OCI-LY1 (cell line): ENCODE data around the gene SUGP2.

Experiments used
- EZH2 ChIP-seq: fragments of 200-600 bp; sonication (generic), shearing (Covaris generic); IDR thresholded peaks from 2 replicates; pipeline ENCODE4 v1.8.0; 2017; ENCODE audit warnings: borderline replicate concordance, mixed run types, mild to moderate bottlenecking, antibody characterized with exemption, low read length, moderate library complexity, mixed read lengths
- TF ChIP-seq, protein P1 (sequence below): fragments of 200-600 bp; sonication (generic), shearing (Covaris generic); IDR thresholded peaks from 2 replicates; pipeline ENCODE4 v1.5.1; 2017; ENCODE audit warnings: mild to moderate bottlenecking, antibody characterized with exemption, low read length, moderate library complexity, mixed read lengths

DNA sequence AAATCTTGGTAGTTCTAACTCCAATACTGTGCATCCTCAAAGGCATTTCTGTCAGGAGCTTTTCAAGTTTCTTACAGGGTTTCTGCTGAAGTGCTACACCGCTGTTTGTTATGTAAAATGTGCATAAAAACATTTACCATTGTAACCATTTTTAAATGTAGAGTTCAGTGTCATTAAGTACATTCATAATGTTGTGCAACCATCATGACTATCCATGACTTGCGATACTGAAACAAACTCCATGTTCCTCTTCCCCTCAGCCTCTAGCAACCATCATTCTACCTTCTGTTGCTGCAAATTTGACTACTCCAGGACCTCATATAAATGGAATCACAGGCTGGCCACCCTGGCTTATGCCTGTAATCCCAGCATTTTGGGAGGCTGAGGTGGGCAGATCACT, 16.1 kb upstream of the SUGP2 start:
- TF ChIP-seq, protein P1, sequence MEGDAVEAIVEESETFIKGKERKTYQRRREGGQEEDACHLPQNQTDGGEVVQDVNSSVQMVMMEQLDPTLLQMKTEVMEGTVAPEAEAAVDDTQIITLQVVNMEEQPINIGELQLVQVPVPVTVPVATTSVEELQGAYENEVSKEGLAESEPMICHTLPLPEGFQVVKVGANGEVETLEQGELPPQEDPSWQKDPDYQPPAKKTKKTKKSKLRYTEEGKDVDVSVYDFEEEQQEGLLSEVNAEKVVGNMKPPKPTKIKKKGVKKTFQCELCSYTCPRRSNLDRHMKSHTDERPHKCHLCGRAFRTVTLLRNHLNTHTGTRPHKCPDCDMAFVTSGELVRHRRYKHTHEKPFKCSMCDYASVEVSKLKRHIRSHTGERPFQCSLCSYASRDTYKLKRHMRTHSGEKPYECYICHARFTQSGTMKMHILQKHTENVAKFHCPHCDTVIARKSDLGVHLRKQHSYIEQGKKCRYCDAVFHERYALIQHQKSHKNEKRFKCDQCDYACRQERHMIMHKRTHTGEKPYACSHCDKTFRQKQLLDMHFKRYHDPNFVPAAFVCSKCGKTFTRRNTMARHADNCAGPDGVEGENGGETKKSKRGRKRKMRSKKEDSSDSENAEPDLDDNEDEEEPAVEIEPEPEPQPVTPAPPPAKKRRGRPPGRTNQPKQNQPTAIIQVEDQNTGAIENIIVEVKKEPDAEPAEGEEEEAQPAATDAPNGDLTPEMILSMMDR, result no peak
- no peak for TF ChIP-seq EZH2
